Brain pericyte (primary cell): ENCODE data around the gene TPRG1.
A peak's percentile ranks its signal among the peaks of the same experiment; 100 is the strongest.

Source experiments
- DNase-seq: peaks from one replicate; pipeline ENCODE4 v3.0.0-alpha.2; 2012; ENCODE audit warnings: low read depth, low spot score

The TPRG1 gene

DNA sequence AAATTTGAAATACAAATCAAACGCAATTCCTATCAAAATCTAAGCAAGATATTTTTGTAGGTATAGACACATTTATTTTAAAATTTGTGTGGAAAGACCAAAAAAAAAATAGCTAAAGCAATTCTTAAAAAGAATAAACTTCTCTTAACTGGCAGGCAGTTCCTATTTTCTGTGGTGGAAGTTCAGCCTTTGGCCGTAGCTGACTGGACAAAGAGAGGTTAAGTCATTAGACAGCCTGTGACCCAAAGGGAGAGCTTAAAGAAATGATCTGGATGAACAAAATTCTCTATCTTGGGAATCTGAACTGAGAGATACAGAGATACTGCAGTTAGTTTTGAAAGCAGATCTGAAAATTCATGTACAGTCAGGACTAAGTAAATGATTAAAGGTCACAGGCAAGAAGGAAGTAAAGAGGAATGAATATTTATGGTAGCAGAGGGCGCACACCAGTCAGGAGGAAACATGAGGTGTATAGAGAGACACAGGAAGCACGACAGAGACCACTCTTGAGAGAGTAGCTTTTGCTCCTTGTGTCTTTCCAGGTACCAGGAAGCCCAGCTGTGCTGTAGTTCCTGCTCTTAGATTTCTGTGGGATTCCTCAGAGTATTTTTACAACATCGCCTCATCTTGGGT lies 57.5 kb downstream of the TPRG1 start:
- DNase-seq: no peak

DNA sequence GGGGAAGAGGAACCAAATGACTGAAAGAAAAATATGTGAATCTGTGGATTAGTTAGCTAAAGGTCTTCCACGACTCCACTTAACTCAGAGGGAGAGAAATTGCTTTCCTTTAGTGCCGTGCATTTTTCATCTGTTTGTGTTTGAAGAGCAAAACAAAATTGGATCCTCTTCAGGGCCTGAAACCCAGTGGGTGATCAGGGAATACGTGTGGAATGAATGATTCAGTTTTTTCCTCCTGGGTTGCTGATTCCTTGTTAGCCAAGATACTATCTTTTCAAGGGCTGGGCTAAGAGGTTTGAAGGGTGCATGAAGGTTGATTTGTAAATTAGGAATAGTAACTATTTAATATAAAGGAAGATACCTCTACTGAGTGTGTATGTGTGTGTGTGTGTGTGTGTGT lies 61.0 kb downstream of the TPRG1 start:
- no peak for DNase-seq

DNA sequence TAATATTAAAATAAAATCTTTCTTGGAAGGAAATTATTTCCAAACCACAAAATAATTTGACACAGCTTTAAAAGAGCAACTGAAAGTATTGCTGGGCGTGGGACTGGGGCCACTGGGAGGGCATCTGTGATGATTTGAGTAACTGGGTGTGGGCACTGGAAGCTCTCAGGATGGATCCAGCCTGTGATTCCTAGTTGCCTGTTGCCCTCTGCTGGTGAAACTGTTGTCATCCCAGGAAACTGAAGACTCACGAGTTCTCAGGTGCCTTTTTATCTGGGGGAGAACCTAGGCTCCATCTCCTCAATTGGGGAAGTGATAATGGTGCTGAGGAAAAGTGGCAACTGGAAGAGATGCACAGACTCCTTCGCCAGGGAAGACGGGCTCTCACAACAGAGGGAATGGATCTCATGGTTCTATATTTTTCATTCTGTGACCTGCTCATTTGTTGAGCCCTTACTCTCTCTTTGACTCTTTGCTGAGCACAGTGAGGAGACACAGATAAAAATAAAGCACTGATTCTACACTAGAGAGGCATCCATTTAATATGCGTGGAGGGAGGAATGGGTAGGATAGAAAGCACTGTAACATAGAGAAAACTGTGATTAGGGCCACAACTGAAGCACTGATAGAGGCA lies 61.6 kb downstream of the TPRG1 start:
- peak; percentile 5 for DNase-seq

DNA sequence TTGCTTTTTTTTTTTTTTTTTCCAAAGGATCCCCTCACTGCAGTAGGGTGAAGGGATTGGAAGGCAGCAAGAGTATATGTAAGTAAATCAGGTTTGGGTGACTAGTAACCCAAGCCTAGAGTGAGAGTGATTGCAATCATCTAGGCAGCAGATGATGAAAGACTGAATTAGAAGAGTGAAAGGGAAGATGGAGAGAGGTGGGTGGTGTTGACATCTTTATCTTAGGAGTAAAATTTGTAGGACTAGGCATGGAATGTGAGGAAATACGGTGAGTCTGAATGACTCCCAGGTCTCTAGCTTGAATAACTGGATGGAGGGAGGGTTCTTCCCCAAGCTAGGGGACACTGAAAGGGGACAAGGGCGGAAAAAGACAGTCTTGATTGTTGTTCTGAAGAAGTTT lies 63.4 kb downstream of the TPRG1 start:
- DNase-seq: no peak

DNA sequence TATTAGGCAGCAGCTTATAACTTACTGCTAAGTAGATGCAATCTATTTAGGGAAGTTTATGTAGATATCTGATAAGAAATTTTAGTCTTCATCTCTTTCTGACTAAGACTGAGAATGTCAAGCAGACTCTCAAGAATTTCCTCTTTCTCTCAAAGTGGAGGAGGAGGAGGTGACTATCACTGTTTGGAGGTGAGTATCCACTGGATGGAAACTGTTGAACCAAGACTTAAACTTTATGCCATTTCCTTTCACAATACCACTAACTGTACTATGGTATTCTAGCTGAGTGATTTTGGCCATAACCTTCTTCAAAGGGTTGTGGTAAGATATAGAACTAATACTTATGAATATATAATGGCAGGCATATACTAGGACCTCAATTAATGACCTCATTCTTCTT lies 64.6 kb downstream of the TPRG1 start:
- no peak for DNase-seq

DNA sequence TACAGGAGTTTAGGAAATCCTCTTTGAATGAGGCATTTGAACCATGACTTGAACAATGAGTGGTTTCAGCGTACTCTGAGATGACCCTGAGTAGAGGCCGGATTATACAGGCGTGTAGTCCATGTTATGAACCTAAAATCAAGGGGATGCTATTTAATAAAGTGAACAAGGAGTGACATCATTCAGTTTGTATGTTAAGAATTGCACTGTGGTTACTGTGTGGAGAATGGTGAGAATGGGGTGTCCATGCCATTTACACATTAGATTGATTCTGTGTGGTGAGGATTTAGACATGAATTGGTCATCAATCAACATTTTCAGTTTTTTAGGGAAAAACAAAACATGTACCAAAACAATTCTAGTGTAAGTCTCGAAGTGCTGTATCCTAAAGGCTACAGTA lies 65.8 kb downstream of the TPRG1 start:
- no peak for DNase-seq

DNA sequence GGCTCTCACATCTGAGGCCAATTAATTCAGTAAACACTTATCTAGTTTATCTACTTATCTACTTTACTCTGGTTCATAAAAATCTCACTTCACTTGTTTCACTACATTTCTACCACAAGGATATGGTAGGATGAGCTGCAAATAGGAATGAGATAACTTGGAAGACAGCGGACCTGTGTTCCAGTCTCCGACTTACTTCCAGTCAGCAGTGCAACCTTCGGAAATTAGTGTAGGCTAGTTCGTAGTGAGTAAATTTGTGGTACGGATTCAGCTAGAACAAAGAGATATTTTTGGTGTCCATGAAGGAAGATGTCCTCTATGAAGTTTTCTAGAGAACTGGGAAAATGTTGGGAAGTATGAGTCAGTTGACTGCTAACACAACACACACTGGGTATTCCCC lies 66.3 kb downstream of the TPRG1 start:
- DNase-seq: no peak

DNA sequence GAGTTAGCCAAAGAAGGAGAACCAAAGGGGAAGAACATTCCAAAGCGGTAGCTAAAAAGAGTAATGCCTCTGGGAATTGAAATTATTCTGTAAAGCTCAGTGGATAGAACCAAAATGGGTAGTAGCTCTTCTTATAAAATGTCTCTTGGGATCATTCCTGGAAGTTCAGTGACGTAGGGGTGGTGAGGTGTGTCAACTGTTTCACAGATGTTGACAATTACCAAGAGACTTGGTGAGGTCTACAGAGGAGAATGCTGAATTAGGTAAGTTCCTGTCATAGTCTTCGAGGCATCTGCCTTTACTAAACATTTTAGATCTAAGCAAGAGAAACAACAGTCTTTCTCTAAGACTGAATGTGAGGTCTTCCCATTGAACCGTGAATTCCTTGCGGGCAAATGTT lies 67.8 kb downstream of the TPRG1 start:
- no peak for DNase-seq

DNA sequence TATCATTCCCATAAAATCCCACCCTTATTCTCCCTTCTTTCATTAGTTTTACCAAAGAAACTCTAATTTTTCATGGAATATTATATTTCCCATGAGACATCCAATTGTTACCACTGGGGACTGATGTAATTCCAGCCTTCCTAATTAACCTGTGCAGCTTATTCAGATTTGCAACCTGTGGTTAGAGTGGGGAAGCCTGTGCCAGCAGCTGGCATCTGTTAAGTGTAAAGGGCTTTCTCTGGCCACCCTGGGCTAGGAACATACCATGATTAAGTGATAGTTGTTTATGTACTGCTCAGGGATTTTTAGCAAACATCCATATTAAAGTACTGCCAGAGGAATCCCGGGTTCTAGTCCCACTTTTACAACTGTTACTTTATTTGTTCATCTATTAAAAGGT lies 78.2 kb downstream of the TPRG1 start:
- DNase-seq: no peak

DNA sequence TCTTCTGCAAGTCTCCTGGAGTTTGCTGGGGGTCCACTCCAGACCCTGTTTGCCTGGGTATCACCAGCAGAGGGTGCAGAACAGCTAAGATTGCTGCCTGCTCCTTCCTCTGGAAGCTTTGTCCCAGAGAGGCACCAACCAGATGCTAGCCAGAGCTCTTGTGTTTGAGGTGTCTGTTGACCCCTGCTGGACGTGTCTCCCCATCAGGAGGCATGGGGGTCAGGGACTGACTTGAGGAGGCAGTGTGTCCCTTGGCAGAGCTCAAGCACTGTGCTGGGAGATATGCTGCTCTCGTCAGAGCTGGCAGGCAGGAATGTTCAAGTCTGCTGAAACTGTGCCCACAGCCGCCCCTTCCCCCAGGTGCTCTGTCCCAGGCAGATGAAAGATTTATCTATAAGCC lies 86.5 kb downstream of the TPRG1 start:
- no peak for DNase-seq

DNA sequence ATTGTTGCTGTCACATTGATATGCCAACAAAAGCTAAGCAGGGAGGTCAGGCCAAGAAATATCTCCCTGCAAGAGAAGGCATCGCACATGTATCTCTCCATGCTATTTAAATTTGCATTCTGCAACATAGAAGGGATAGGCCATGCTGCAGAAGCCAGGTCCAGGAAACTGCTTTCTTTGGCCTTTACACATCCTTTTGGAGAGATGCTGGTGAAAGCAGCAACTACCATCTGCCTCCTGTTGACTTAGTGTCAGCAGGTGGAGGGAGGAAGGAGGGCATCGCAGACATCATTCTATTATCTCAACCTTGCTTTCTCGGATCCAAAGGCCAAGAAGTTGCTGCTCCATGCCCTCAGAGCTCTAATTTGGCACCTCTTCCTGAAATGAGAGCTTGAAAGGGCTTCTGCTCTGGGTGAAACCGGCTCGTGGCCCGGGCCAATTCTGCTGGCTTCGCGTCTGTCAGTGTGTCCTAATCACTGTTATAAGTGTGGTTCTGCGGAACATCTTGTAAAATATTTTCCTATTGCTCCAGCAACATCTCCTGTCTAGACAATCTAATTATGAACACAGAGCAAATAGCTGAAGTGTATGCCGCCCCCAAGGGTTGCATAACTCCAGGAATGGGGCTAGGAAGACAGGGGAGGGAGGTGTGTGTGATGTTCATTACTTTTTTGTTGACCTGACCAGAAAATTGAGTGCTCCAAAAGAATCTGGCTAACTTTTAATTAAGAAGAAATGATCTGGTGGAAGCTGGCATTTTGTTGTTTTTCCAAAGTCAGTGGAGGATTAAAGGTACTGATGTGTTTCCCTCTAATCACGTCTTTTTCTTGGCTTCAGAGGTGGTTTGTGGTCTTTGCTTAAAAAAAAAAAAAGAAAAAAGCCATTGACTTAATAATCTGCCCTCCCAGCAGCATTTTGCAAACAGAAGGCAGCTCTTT lies 89.1 kb downstream of the TPRG1 start:
- no peak for DNase-seq

DNA sequence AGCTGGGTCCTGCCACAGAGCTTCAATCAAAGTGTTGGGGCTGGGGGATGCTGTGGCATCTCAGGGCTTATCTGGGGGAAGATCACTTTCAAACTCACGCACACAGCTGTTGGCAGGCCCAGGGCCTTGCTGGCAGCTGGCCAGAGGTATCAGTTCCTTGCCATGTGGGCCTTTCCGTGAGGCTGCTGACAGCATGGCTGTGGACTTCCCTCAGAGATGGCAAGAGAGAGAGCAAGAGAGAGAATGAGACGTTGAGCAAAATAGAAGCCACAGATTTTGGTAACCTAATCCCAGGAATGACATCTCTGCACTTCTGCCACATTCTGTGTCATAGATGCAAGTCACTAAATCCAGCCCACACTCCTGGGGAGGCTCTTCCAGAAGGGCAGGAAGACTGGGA lies 91.0 kb downstream of the TPRG1 start:
- DNase-seq: no peak

DNA sequence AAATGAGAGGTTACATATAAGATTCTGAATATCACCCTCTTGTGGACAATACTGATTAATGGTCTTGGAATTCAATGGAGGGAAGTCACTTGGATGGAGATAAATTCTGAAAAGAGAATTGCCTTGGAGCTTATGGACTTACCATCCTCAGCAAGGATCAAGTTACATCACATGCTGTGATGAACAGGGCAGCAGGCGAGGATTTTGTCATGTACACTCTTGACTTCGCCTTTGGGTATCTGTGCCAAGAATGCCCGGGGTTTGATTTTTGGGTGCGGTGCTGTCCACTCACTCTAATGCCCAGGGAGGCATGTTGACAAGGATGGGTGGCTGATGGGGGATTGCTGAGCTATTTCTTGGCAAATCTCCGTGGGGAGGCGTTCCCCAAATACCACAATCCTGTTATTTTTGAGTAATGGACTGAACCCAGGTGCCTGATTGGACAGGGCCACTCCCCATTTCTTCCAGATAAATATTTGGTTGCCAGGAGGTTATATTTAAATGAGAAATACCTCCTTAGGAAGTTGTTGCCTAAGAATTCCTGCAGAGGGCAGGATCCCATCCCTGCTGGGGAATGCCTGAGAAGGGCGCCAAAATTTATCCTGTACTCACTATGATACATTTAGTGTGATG lies 96.3 kb downstream of the TPRG1 start:
- no peak for DNase-seq

DNA sequence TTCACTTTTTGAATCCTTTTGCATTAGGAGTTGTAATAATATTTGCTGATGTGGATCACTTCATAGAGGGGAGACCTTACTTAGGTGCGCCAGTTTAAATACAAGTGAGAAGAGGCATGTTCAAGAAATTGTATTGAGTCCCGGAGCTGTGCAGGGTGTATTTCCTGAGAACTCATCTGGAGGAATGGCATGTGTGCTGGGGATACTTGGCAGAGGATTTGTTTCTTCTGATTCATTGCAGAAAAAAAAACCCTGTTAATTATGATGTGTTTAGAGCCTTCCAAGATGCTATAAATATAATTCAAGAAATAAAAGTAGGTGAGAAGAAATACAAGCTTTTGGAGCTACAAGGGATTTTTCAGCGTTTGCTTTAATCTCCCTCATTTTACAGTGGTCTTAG lies 97.6 kb downstream of the TPRG1 start:
- no peak for DNase-seq

DNA sequence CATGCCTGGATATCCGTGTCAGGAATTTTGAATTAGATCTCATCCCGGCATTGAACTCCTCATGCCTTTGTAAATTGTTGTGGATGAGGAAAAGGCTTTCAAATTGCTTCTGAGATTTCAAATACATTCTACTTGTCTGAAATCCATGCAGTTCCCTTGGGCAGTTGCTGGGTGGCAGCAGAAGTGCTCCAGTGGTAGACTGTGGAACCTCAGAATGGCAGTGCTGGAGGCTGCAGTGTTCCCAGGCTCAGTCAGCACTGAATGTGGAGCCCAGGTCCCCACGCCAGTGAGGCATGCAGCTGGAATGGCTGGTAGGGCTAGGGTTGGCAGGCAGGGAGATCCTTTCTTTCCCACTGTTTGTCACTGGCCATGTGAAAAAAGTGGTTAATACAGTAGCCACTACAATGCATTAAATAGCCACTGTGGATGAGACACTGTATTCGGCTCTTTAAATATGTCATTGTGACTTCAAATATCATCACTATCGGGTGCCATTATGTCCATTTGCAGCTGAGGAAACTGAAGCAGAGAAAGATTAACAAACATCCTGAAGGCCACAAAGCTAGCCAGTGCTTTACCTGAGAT lies 98.6 kb downstream of the TPRG1 start:
- no peak for DNase-seq

DNA sequence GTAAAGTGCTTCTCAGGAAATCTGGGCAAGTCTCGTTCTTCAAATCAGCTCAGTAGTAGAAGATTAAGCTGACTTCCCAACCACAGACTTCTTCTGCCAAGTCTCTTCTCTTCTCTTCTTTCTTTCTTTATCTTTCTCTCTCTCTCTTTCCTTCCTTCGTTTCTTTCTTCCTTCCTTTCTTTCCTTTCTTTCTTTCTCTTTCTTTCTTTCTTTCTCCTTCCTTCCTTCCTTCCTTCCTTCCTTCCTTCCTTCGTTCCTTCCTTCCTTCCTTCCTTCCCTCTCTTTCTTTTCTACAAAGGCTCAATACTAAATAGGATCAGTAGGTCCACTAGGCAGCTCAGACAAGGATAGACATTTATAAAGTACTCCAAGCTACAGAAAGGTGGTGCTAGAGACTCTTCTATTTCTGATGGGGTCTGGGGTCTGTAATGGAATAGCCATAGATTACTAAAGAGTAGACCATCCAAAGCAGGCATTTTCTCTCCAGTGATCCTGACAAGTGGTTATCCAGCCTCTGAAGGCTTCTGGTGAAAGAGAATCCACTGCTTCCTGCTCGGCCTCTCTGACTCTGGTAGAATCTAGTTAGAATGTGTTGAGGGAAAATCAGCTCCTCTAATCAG lies 100.8 kb downstream of the TPRG1 start:
- no peak for DNase-seq

DNA sequence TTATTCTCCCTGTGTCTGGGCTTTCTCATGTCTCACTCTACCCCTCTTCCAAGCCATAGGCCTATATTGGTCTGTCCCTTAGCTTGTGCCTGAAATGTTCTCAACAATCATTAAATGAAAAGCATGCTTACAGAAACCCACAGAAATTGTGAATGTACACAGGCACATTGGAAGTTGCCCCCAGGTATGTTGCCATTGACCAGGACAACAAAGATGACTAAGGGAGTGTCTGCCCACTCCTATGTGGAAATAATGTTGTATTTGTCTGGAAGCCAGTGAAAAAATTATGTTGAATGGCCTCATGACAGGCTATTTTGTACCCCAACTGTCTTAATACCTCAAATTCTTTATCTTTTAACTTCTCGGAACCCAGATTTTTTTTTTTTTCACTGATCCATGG lies 102.0 kb downstream of the TPRG1 start:
- DNase-seq: no peak

DNA sequence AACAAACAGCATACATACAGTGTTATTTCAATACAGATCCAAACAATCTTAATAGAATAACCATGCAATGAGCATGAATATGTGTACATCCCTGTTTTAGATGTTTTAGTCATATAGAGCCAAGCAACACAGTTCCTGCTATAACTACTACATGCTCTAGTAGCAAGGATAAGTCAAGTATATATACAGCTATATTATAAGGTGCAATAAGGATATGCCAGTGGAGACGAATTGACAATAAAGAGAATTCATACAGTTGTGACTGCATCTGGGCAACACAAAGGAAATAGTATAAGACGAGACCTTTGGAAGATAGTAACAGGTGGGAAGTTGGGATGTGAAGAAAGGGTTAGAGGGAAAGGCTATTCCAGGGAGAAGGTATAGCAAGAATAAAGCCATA lies 103.4 kb downstream of the TPRG1 start:
- no peak for DNase-seq

DNA sequence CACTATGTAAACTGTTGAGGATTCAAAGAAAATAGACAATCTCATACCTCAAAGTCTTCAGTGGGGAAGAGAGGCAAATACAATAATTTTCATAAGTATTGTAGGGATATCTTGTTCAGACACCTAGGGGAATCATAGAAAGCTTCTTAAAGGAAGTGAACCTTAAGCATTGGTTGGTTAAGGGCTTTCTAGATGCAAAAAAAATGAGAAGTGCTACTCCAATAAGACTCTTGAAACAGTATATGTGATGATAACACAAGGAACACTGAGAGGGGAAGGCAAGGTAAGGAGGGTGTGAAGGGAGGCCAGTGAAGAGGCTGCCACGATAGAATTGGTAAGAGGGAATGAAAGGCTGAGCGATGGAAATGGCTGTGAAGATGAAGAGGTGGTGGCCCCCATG lies 104.1 kb downstream of the TPRG1 start:
- no peak for DNase-seq

DNA sequence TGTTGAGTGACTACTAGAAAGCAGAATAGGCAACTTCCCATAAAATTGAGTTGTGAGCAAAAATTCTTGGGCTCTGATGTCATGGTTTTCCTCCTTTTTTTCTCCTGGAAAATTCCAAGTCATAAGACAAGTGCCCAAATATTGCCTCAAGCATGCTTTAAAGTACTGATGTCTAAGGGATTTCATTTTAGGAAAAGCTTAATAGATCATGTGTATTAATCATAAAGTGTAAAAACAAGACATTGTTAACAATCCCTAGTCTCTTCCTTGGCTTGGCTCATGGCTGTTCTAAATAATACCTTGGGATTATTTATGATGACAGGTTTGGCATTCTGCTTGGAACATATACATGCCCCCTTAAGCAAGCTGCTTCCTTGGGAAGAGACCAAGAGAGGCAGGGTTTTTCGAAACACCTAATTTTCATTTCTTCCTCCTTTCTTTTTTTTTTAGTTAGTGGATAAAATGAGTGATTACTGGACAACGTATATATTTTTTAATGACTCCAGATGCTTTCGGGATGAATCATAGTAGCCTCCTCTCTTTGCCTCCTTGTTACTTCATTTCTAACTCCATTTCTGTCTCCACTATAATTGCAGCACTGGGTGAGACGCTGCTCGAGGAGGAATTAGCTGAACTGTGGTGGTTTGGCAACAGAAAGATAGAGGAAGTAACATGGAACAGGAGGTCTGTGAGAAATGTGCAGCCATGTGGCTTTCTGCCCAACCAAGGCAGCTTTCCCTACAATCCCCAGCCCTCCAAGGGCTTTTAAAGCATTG lies 104.9 kb downstream of the TPRG1 start:
- DNase-seq: no peak

DNA sequence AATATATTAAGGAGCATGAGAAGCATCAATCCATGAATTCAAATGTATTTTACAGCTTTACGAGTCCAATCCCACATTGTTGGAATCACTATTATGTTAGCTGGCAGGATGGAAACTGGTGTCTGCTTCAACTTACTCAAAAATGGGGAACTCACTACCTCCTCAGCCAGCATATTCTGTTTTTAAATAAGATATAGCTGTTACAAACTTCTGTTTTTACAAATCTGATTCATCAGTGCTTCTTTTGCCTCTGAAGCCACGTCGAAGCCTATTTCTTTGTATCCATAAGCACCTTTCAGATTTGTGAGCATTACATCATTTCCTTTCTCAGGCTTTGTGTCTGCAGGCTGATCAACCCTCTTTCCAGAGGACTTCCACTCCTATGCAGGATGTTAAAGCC lies 105.9 kb downstream of the TPRG1 start:
- no peak for DNase-seq
